Loucy (cell line): ENCODE data around the gene UCK2.

ENCODE experiments used
- EZH2phosphoT487 ChIP-seq: fragments of 200-600 bp; IDR thresholded peaks from 2 replicates; pipeline ENCODE4 v1.6.1; 2018; ENCODE audit warnings: antibody characterized with exemption, mild to moderate bottlenecking, moderate library complexity, borderline replicate concordance
- TF ChIP-seq, protein P1 (sequence below): fragments of 200-600 bp; sonication (generic); conservative IDR thresholded peaks from 2 replicates; pipeline ENCODE4 v1.5.1; 2014; ENCODE audit warnings: mild to moderate bottlenecking, antibody characterized with exemption, low read length

DNA sequence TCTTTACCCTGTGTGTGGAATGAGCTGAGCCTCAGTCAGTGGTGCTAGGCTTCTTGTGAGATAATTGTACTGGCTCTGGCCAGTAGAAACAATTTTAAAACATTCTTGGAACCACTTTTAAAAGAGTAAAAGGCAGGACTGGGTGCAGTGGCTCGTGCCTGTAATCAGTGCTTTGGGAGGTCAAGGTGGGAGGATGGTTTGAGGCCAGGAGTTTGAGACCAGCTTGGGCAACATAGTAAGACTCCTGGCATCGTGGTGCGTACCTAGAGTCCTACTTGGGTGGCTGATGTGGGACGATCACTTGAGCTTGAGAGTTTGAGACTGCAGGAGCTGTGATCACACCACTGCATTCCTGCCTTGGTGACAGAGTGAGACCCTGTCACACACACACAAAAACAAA lies 89.8 kb downstream of the UCK2 start:
- TF ChIP-seq EZH2phosphoT487 = no peak
- TF ChIP-seq, protein P1, sequence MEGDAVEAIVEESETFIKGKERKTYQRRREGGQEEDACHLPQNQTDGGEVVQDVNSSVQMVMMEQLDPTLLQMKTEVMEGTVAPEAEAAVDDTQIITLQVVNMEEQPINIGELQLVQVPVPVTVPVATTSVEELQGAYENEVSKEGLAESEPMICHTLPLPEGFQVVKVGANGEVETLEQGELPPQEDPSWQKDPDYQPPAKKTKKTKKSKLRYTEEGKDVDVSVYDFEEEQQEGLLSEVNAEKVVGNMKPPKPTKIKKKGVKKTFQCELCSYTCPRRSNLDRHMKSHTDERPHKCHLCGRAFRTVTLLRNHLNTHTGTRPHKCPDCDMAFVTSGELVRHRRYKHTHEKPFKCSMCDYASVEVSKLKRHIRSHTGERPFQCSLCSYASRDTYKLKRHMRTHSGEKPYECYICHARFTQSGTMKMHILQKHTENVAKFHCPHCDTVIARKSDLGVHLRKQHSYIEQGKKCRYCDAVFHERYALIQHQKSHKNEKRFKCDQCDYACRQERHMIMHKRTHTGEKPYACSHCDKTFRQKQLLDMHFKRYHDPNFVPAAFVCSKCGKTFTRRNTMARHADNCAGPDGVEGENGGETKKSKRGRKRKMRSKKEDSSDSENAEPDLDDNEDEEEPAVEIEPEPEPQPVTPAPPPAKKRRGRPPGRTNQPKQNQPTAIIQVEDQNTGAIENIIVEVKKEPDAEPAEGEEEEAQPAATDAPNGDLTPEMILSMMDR = no peak
